Calu3 (cell line): ENCODE results near the gene FAM180A. TPM values are rescaled to one million over a fixed set of nuclear protein-coding genes. Genes with fewer than 3 reads are reported as not detected.

Experiments
- BruUV-seq: library from RNA; stranded (reverse); fragments of 400-500 nt; replicated peaks from 2 replicates; lab custom pipeline; 2021; lab: Mats Ljungman, UMichigan
- CTCF ChIA-PET: fragments of 300-600 bp; sonication (Branson Sonifier 250); formaldehyde crosslinking; loops from one replicate; lab custom pipeline; 2022; ENCODE audit warnings: antibody characterized with exemption; lab: Charles Lee
- DNase-seq: peaks from one replicate; pipeline ENCODE4 v3.0.0; 2022
- H3K27ac Mint-ChIP-seq: one replicate; pipeline ENCODE4 v1.8.0; 2022; ENCODE audit warnings: mixed read lengths; ENCODE audit not compliant: unreplicated experiment
- H3K27me3 Mint-ChIP-seq: one replicate; pipeline ENCODE4 v1.8.0; 2022; ENCODE audit warnings: mixed read lengths; ENCODE audit not compliant: unreplicated experiment
- H3K36me3 Mint-ChIP-seq: one replicate; pipeline ENCODE4 v1.8.0; 2022; ENCODE audit warnings: mild to moderate bottlenecking, moderate library complexity, mixed read lengths; ENCODE audit not compliant: insufficient read depth, unreplicated experiment
- H3K4me1 Mint-ChIP-seq: one replicate; pipeline ENCODE4 v1.8.0; 2022; ENCODE audit warnings: mild to moderate bottlenecking, low read depth, mixed read lengths; ENCODE audit not compliant: unreplicated experiment
- H3K4me3 Mint-ChIP-seq: one replicate; pipeline ENCODE4 v1.8.0; 2022; ENCODE audit warnings: mild to moderate bottlenecking, low read depth, moderate library complexity, mixed read lengths; ENCODE audit not compliant: unreplicated experiment
- H3K9me3 Mint-ChIP-seq: one replicate; pipeline ENCODE4 v1.8.0; 2022; ENCODE audit warnings: low read depth, mixed read lengths; ENCODE audit not compliant: unreplicated experiment
- intact Hi-C: fragments of 100-400 bp; cut with micrococcal nuclease; formaldehyde crosslinking; loops from one replicate; pipeline ENCODE4 v1.10.0; 2022; ENCODE audit not compliant: unreplicated experiment
- total RNA-seq: library from RNA; stranded (reverse); gene quantifications from 2 replicates; pipeline ENCODE4 v1.2.3, GENCODE V29; 2022
- TF ChIP-seq, protein P1 (sequence below): fragments of 200-600 bp; IDR thresholded peaks from one replicate; pipeline ENCODE4 v1.8.0; 2022; ENCODE audit warnings: antibody characterized with exemption; ENCODE audit not compliant: unreplicated experiment

Gene FAM180A
- total RNA-seq, 1 experiment from 2014 or later = not detected

DNA sequence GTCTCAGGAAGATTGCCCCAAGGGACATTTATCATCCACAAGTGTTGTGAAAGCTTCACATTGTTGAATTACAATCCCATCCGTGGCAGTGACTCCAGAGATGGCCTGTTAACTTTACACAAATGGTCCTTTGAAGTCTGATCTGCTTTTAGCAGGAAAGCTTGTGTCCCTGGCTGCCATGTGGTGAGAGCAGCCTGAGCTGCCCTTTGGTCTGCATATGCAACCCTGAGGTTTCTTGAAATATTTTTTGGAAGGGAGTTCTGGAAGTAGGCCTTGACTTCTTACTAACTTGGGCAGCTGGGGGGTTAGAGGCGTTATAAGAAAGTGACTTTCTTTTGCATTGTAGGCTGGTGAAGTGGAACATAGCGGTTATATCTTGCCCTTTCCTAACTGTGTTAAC is 41.3 kb upstream of the FAM180A start:
- CTCF ChIA-PET = interaction anchor here (0.9 kb wide), 1 partner anchor 9 kb away, joined by 3 read pairs; no protein-coding TSS in a partner anchor
- no TSS peak for BruUV-seq
- no peaks in the 10 kb centered on the region for H3K36me3 Mint-ChIP-seq
- H3K27ac Mint-ChIP-seq = no peak overlapping the region
- H3K4me3 Mint-ChIP-seq = no peak overlapping the region
- H3K27me3 Mint-ChIP-seq = peaks cover 56% of the 10 kb centered on the region
- H3K9me3 Mint-ChIP-seq = no peaks in the 10 kb centered on the region
- H3K4me1 Mint-ChIP-seq = no peaks in the 10 kb centered on the region
- no peak for DNase-seq
- TF ChIP-seq, protein P1, sequence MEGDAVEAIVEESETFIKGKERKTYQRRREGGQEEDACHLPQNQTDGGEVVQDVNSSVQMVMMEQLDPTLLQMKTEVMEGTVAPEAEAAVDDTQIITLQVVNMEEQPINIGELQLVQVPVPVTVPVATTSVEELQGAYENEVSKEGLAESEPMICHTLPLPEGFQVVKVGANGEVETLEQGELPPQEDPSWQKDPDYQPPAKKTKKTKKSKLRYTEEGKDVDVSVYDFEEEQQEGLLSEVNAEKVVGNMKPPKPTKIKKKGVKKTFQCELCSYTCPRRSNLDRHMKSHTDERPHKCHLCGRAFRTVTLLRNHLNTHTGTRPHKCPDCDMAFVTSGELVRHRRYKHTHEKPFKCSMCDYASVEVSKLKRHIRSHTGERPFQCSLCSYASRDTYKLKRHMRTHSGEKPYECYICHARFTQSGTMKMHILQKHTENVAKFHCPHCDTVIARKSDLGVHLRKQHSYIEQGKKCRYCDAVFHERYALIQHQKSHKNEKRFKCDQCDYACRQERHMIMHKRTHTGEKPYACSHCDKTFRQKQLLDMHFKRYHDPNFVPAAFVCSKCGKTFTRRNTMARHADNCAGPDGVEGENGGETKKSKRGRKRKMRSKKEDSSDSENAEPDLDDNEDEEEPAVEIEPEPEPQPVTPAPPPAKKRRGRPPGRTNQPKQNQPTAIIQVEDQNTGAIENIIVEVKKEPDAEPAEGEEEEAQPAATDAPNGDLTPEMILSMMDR = no peak
- intact Hi-C loops = no loop called here

DNA sequence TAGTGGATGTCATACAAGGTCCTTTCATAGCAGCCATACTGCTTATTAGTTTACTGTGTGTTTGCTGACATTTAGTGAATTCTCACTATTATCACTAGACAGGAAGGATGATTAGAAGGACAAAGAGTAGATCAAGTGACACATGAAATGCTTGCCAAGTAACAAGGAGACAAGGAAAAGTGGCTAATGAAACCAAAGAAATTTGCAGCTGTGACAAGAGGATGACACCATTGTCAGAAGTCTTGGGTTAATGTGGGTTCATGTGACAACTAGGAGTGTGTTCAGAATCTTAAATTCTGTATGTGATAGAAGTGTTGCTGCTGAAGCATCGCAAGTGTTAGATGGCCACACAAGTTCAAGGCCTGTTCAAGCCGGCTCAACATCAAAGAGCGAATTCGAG is 40.8 kb upstream of the FAM180A start:
- TF ChIP-seq, protein P1 = no peak
- no peaks in the 10 kb centered on the region for H3K9me3 Mint-ChIP-seq
- H3K4me1 Mint-ChIP-seq = no peaks in the 10 kb centered on the region
- H3K36me3 Mint-ChIP-seq = no peaks in the 10 kb centered on the region
- intact Hi-C loops = no loop called here
- H3K27ac Mint-ChIP-seq = no peak overlapping the region
- no peak for DNase-seq
- BruUV-seq = no TSS peak
- H3K4me3 Mint-ChIP-seq = no peak overlapping the region
- CTCF ChIA-PET = no interaction called here
- H3K27me3 Mint-ChIP-seq = peaks cover 56% of the 10 kb centered on the region

DNA sequence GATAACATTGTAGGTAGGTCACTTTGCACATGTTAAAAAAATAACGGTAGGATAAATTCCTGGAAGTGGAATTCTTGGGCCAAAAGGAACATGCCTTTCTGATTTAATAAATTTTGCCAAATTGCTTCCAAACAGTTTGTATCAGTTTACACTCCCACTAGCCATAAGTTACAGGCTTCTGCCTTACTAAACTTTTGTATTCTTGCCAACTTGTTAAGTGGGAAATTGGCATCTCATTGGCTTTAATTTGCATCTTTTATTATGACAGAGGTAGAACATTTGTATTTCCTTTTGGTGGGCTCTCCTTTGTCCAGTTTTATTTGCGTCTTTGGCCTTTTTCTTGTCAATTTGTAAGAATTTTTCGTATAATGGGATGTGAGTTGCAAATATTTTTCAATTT is 38.3 kb upstream of the FAM180A start:
- Mint-ChIP-seq H3K27me3 (peaks cover 53% of the 10 kb centered on the region), H3K4me3 (no peak overlapping the region), H3K27ac (no peak overlapping the region), H3K4me1 (no peaks in the 10 kb centered on the region), H3K9me3 (no peaks in the 10 kb centered on the region), H3K36me3 (no peaks in the 10 kb centered on the region)
- CTCF ChIA-PET = interaction anchor here (0.5 kb wide), 1 partner anchor 143 kb away, joined by 6 read pairs; no protein-coding TSS in a partner anchor
- no TSS peak for BruUV-seq
- intact Hi-C loops = no loop called here
- TF ChIP-seq, protein P1 = no peak
- no peak for DNase-seq

DNA sequence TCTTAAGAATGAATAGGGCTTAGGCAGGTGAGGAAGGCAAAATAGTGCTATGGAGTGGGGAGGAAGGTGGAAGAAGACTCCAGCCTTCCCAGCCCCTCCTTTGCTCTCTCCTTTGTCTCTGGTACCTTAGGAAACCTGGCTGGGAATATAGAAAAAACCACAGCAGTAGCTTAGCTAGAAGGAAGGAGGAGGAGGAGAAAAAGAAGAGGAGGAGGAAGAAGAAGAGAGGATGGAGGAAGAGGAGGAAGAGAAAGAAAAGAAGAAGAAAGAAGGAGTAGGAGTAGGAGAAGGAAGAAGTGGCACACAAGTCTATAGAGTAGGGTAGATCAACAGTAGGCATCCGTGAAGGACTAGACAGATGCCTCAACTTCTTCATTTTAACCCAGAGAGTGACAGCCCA is 36.5 kb upstream of the FAM180A start:
- no peaks in the 10 kb centered on the region for H3K4me1 Mint-ChIP-seq
- H3K27ac Mint-ChIP-seq = no peak overlapping the region
- intact Hi-C loops = no loop called here
- H3K27me3 Mint-ChIP-seq = peaks cover 53% of the 10 kb centered on the region
- BruUV-seq = no TSS peak
- CTCF ChIA-PET = interaction anchor here (0.6 kb wide), 1 partner anchor 67 kb away, joined by 5 read pairs; no protein-coding TSS in a partner anchor
- H3K4me3 Mint-ChIP-seq = no peak overlapping the region
- TF ChIP-seq, protein P1 = no peak
- H3K36me3 Mint-ChIP-seq = no peaks in the 10 kb centered on the region
- no peak for DNase-seq
- no peaks in the 10 kb centered on the region for H3K9me3 Mint-ChIP-seq
